Stimulated activated CD4-positive, alpha-beta T cell treated with anti-CD3 and anti-CD28 coated beads, TNF-alpha, amount 100 ng/mL, for 24 hours (primary cell): ENCODE results near the gene TBC1D22A.

Experiments
- DNase-seq, 3 experiments: peaks; one replicate each; pipeline ENCODE4 v3.0.0-alpha.2; 2020; ENCODE audit warnings: low read depth in 3 of 3

Gene TBC1D22A

GRCh38 chr22:46954781-46955180, 192.3 kb downstream of the TBC1D22A start:
- DNase-seq = no peak

GRCh38 chr22:46956498-46957215, 194.2 kb downstream of the TBC1D22A start:
- no peak for DNase-seq

- DNase-seq = no peak
These were observed 195.1 kb downstream of the TBC1D22A start for GRCh38 chr22:46957521-46957920.

- DNase-seq = no peak
These were observed 195.7 kb downstream of the TBC1D22A start for GRCh38 chr22:46958191-46958590.

GRCh38 chr22:46958658-46959057, 196.2 kb downstream of the TBC1D22A start:
- no peak for DNase-seq

GRCh38 chr22:46959369-46959768, 196.9 kb downstream of the TBC1D22A start:
- no peak for DNase-seq

GRCh38 chr22:46961591-46962295, 199.3 kb downstream of the TBC1D22A start:
- DNase-seq = no peak

GRCh38 chr22:46962406-46962805, 200.0 kb downstream of the TBC1D22A start:
- DNase-seq = no peak

- DNase-seq = no peak
These were observed 201.5 kb downstream of the TBC1D22A start for GRCh38 chr22:46963672-46964545.

- no peak for DNase-seq
These were observed 202.5 kb downstream of the TBC1D22A start for GRCh38 chr22:46964773-46965550.

- DNase-seq = no peak
These were observed 203.4 kb downstream of the TBC1D22A start for GRCh38 chr22:46965555-46966494.

GRCh38 chr22:46966495-46966845, 204.0 kb downstream of the TBC1D22A start:
- no peak for DNase-seq

GRCh38 chr22:46966846-46967245, 204.4 kb downstream of the TBC1D22A start:
- no peak for DNase-seq

GRCh38 chr22:46967445-46968358, 205.3 kb downstream of the TBC1D22A start:
- DNase-seq = no peak

- DNase-seq = no peak
These were observed 205.9 kb downstream of the TBC1D22A start for GRCh38 chr22:46968359-46968740.

GRCh38 chr22:46968848-46969247, 206.4 kb downstream of the TBC1D22A start:
- no peak for DNase-seq

- peak in 2 of 3 experiments; percentile 2 to 48 for DNase-seq
These were observed 207.0 kb downstream of the TBC1D22A start for GRCh38 chr22:46969491-46969890.

GRCh38 chr22:46969961-46970360, 207.5 kb downstream of the TBC1D22A start:
- no peak for DNase-seq

GRCh38 chr22:46970411-46971098, 208.1 kb downstream of the TBC1D22A start:
- no peak for DNase-seq
